BLaER1 treated with 17β-estradiol and CSF1 and Interleukin-3, amounts not matched to agents 10 nM and 100 nM (cell line): ENCODE data around the gene HSD17B2.

Source experiments
- H3K27ac ChIP-seq, 11 experiments: shearing (Covaris generic); formaldehyde crosslinking; 2 replicates each; pipeline ENCODE4 v1.8.1; 2022
- H3K27me3 ChIP-seq, 11 experiments: shearing (Covaris generic); formaldehyde crosslinking; 2 replicates each; pipeline ENCODE4 v1.8.1; 2022
- H3K36me3 ChIP-seq, 11 experiments: shearing (Covaris generic); formaldehyde crosslinking; 2 replicates each; pipeline ENCODE4 v1.8.1; 2022
- H3K4me1 ChIP-seq, 10 experiments: shearing (Covaris generic); formaldehyde crosslinking; 2 replicates each; pipeline ENCODE4 v1.8.1; 2022
- H3K4me2 ChIP-seq, 11 experiments: shearing (Covaris generic); formaldehyde crosslinking; 2 replicates each; pipeline ENCODE4 v1.8.1; 2022
- H3K4me3 ChIP-seq, 10 experiments: shearing (Covaris generic); formaldehyde crosslinking; 2 replicates each; pipeline ENCODE4 v1.8.1; 2022
- H3K9ac ChIP-seq, 11 experiments: shearing (Covaris generic); formaldehyde crosslinking; 2 replicates each; pipeline ENCODE4 v1.8.1; 2022
- H3K9me3 ChIP-seq, 11 experiments: shearing (Covaris generic); formaldehyde crosslinking; replicated peaks in 1 of 11; 2 replicates each; pipeline ENCODE4 v1.8.1; 2022
- H4K20me1 ChIP-seq, 11 experiments: shearing (Covaris generic); formaldehyde crosslinking; 2 replicates each; pipeline ENCODE4 v1.8.1; 2022
- Cebpa-rat ChIP-seq, 11 experiments: shearing (Covaris generic); IDR thresholded peaks; 2 replicates each; pipeline ENCODE4 v1.8.1; 2022

The HSD17B2 gene

GRCh38 chr16:82043680-82044584 lies 8.9 kb downstream of the HSD17B2 start:
- Histone ChIP-seq H3K4me1 (no peaks in the 10 kb centered on the region), H3K9ac (no peak overlapping the region), H3K36me3 (no peaks in the 10 kb centered on the region), H3K4me2 (no peak overlapping the region), H3K27me3 (no peaks in the 10 kb centered on the region), H3K9me3 (no peaks in the 10 kb centered on the region), H3K27ac (no peak overlapping the region), H4K20me1 (no peaks in the 10 kb centered on the region), H3K4me3 (no peak overlapping the region)
- TF ChIP-seq Cebpa-rat (IDR thresholded peaks at IDR 0.05): no peak

GRCh38 chr16:82044585-82044911 lies 9.5 kb downstream of the HSD17B2 start:
- H4K20me1 ChIP-seq: no peaks in the 10 kb centered on the region
- no peaks in the 10 kb centered on the region for H3K36me3 ChIP-seq
- H3K27me3 ChIP-seq: no peaks in the 10 kb centered on the region
- H3K4me2 ChIP-seq: no peak overlapping the region
- no peak for TF ChIP-seq Cebpa-rat (IDR thresholded peaks at IDR 0.05)
- no peak overlapping the region for H3K9ac ChIP-seq
- no peak overlapping the region for H3K27ac ChIP-seq
- no peaks in the 10 kb centered on the region for H3K9me3 ChIP-seq
- H3K4me1 ChIP-seq: no peaks in the 10 kb centered on the region
- H3K4me3 ChIP-seq: no peak overlapping the region

- Histone ChIP-seq H3K36me3 (no peaks in the 10 kb centered on the region), H3K9me3 (no peaks in the 10 kb centered on the region), H3K27ac (no peak overlapping the region), H3K4me1 (no peaks in the 10 kb centered on the region), H3K9ac (no peak overlapping the region), H3K4me3 (no peak overlapping the region), H3K4me2 (no peak overlapping the region), H3K27me3 (no peaks in the 10 kb centered on the region), H4K20me1 (no peaks in the 10 kb centered on the region)
- TF ChIP-seq Cebpa-rat (IDR thresholded peaks at IDR 0.05): no peak
Observed at GRCh38 chr16:82045465-82045864, 10.4 kb downstream of the HSD17B2 start.

- Histone ChIP-seq H3K4me2 (no peak overlapping the region), H3K27ac (no peak overlapping the region), H3K9ac (no peak overlapping the region), H3K9me3 (no peaks in the 10 kb centered on the region), H4K20me1 (no peaks in the 10 kb centered on the region), H3K4me3 (no peak overlapping the region), H3K36me3 (no peaks in the 10 kb centered on the region), H3K4me1 (no peaks in the 10 kb centered on the region), H3K27me3 (no peaks in the 10 kb centered on the region)
- no peak for TF ChIP-seq Cebpa-rat (IDR thresholded peaks at IDR 0.05)
Observed at GRCh38 chr16:82046541-82046940, 11.5 kb downstream of the HSD17B2 start.

- H3K4me2 ChIP-seq: no peak overlapping the region
- no peaks in the 10 kb centered on the region for H3K27me3 ChIP-seq
- H3K9ac ChIP-seq: no peak overlapping the region
- no peaks in the 10 kb centered on the region for H3K4me1 ChIP-seq
- no peaks in the 10 kb centered on the region for H3K36me3 ChIP-seq
- TF ChIP-seq Cebpa-rat (IDR thresholded peaks at IDR 0.05): no peak
- no peak overlapping the region for H3K4me3 ChIP-seq
- H4K20me1 ChIP-seq: no peaks in the 10 kb centered on the region
- H3K9me3 ChIP-seq: no peaks in the 10 kb centered on the region
- H3K27ac ChIP-seq: no peak overlapping the region
Observed at GRCh38 chr16:82046941-82047340, 11.9 kb downstream of the HSD17B2 start.

- H3K4me2 ChIP-seq: no peak overlapping the region
- H3K27me3 ChIP-seq: no peaks in the 10 kb centered on the region
- no peaks in the 10 kb centered on the region for H3K4me1 ChIP-seq
- H3K27ac ChIP-seq: no peak overlapping the region
- H3K9ac ChIP-seq: no peak overlapping the region
- no peak for TF ChIP-seq Cebpa-rat (IDR thresholded peaks at IDR 0.05)
- no peaks in the 10 kb centered on the region for H3K9me3 ChIP-seq
- no peaks in the 10 kb centered on the region for H3K36me3 ChIP-seq
- H3K4me3 ChIP-seq: no peak overlapping the region
- H4K20me1 ChIP-seq: no peaks in the 10 kb centered on the region
Observed at GRCh38 chr16:82047374-82047773, 12.3 kb downstream of the HSD17B2 start.

- no peak for TF ChIP-seq Cebpa-rat (IDR thresholded peaks at IDR 0.05)
- Histone ChIP-seq H3K9me3 (no peaks in the 10 kb centered on the region), H3K4me1 (no peaks in the 10 kb centered on the region)
Observed at GRCh38 chr16:82047787-82048186, 12.7 kb downstream of the HSD17B2 start.

GRCh38 chr16:82049484-82049883 lies 14.4 kb downstream of the HSD17B2 start:
- Histone ChIP-seq H4K20me1 (no peaks in the 10 kb centered on the region), H3K9ac (no peak overlapping the region), H3K4me1 (no peaks in the 10 kb centered on the region), H3K9me3 (no peaks in the 10 kb centered on the region), H3K27me3 (no peaks in the 10 kb centered on the region), H3K4me3 (no peak overlapping the region), H3K4me2 (no peak overlapping the region), H3K27ac (no peak overlapping the region), H3K36me3 (no peaks in the 10 kb centered on the region)
- TF ChIP-seq Cebpa-rat (IDR thresholded peaks at IDR 0.05): no peak

More at GRCh38 chr16:82047787-82048186, 12.7 kb downstream of the HSD17B2 start:
- no peaks in the 10 kb centered on the region for H3K27me3 ChIP-seq
- no peaks in the 10 kb centered on the region for H3K36me3 ChIP-seq
- no peak overlapping the region for H3K4me2 ChIP-seq
- no peak overlapping the region for H3K9ac ChIP-seq
- no peak overlapping the region for H3K27ac ChIP-seq
- H3K4me3 ChIP-seq: no peak overlapping the region
- H4K20me1 ChIP-seq: no peaks in the 10 kb centered on the region

- no peak overlapping the region for H3K9ac ChIP-seq
- H3K4me2 ChIP-seq: no peak overlapping the region
- no peak overlapping the region for H3K27ac ChIP-seq
- no peaks in the 10 kb centered on the region for H3K36me3 ChIP-seq
- no peak for TF ChIP-seq Cebpa-rat (IDR thresholded peaks at IDR 0.05)
- no peaks in the 10 kb centered on the region for H3K4me1 ChIP-seq
- H3K9me3 ChIP-seq: no peaks in the 10 kb centered on the region
- no peaks in the 10 kb centered on the region for H3K27me3 ChIP-seq
- H4K20me1 ChIP-seq: no peaks in the 10 kb centered on the region
- no peak overlapping the region for H3K4me3 ChIP-seq
Observed at GRCh38 chr16:82050506-82050905, 15.5 kb downstream of the HSD17B2 start.

GRCh38 chr16:82050909-82051357 lies 15.9 kb downstream of the HSD17B2 start:
- Histone ChIP-seq H3K4me1 (no peaks in the 10 kb centered on the region), H4K20me1 (no peaks in the 10 kb centered on the region), H3K4me3 (no peak overlapping the region), H3K9ac (no peak overlapping the region), H3K27me3 (no peaks in the 10 kb centered on the region), H3K9me3 (no peaks in the 10 kb centered on the region), H3K27ac (no peak overlapping the region), H3K4me2 (no peak overlapping the region), H3K36me3 (no peaks in the 10 kb centered on the region)
- TF ChIP-seq Cebpa-rat (IDR thresholded peaks at IDR 0.05): no peak
